ENCODE measurements around the gene ZNF385B.
"Not testable (repeated sequence)": the region's sequence is repeated elsewhere in the genome, so short reads cannot be mapped to it uniquely, and the experiment has no call there.

The ZNF385B gene

DNA sequence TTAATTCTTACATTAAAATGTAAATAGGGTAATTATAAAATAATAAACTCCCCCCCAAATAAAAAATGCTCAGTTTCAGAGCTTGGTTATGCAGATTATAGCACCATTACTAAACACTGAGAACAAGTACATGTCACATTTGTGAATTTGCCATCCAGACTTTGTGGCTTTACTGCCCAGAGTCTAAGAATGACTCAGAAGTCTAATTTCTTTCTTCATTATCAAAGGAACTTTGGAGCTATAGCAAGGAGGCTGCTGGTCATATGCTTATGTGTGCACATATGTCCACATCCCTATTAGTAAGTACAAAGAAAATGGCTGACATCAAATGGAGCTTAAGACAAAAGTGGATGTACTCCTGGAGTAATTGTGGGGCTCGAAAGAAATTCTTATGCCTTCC is 348.2 kb downstream of the ZNF385B start:
- no peak for DNase-seq (ENCODE audit: low read depth in 1 of 2, low spot score in 1 of 2)

DNA sequence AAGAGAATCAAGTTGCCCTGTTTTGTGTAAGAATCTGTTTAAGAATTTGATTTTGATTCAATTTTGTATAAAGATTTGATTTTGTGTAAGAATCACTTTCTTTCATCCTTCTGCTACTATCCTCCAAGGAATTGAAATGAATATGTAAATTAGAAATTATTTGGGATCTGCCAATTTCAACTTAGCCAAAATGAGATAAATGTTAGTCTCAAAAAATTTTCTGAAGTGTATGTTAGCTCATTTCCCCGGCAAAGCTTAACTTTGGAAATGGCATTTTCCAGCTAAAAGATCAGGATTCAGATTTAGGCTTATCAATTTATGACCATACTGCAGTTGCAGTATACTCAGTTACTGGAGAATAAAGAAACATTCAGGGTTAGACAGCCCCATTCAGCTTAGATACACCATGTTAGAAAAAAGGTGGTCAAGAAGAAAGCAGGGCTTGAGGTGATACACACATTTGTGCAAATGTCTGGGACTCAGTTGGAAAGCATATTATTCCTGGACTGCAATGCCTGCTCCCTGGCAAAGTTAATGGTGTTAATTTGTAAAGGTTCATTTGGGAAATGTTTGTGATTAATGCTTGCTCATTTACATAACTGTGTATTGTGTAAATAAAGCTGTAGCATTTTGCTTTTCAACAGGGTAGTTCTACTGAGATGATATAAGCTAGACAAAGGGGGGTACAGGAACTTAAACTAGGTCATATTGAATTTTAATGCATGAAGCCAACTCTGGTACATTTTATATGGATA is 349.0 kb downstream of the ZNF385B start:
- no peak for DNase-seq (ENCODE audit: low read depth in 1 of 2, low spot score in 1 of 2)

DNA sequence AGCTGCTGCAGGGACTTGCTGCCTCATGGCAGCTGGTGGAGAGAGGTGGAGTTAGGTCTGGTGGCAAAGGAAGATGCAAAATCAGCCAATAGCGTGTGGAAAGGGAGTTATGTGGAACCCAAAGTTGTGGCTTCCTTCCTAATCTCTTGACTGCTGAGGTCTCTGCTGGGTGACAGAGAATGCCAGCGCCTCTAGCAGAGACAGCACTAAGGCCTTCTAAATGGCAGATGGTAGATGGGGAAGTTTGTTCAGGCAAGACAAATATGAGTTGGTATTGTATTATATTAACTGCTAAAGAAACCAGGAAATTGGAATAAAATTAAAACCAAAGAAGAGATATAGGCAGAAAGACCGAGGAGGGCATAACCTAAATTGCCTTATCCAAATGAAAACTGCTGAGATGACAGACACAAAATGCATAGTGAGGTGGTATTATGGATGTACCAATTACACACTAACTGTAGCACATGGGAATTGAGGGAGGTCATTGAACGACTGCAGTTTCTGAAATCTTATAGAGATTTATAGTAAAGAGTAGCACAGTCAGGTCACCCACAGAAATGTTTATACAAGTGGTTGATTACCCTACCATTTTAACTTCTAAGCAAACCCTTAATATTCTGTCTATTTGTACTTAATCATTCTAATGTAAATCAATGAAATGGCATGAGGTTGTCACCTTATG is 350.2 kb downstream of the ZNF385B start:
- DNase-seq (ENCODE audit: low read depth in 1 of 2, low spot score in 1 of 2) = no peak

DNA sequence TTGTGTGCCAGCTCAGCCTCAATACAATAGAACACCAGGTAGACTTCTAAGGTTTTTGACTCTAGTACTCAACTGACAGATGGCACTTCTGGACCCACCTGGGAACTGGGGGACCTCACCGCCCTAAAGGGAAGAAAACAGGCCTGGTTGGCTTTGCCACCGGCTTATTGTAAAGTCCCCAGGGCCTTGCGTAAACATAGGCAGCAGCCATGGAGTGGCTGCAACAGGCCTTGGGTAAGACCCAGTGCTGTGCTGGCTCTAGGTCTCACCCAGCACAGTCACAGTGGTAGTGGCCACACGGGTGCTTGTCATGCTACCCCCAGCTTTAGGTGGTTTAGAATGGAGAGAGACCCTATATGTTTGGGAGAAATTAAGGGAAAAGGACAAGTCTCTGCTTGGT is 366.1 kb downstream of the ZNF385B start:
- no peak for DNase-seq (ENCODE audit: low read depth in 1 of 2, low spot score in 1 of 2)

- no peak for DNase-seq (ENCODE audit: low read depth in 1 of 2, low spot score in 1 of 2)
Measured at GRCh38 chr2:179488563-179488962, 372.8 kb downstream of the ZNF385B start.

GRCh38 chr2:179487010-179487731 is 374.2 kb downstream of the ZNF385B start:
- DNase-seq (ENCODE audit: low read depth in 1 of 2, low spot score in 1 of 2) = no peak

GRCh38 chr2:179483131-179483530 is 378.3 kb downstream of the ZNF385B start:
- no peak for DNase-seq (ENCODE audit: low read depth in 1 of 2, low spot score in 1 of 2)

DNA sequence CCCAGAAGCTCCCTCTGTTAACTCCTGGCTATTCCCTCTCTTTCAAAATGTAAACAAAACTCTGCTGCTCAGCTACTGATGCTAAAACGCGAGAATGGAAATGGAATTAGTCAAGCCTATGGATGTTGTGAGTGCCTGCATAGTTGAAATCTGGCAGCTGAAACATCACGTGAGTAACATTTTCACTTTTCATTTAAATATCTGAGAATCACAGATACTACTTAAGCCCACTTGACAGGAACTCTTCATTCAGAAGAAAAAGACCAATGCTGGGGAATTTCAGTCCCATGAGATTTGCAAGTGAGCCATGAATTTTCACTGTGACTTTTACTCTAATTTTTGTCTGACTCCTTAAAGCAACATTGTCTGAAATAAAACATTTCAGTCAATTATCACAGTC is 381.5 kb downstream of the ZNF385B start:
- no peak for DNase-seq (ENCODE audit: low read depth in 1 of 2, low spot score in 1 of 2)

- DNase-seq (ENCODE audit: low read depth in 1 of 2, low spot score in 1 of 2) = no peak
Measured at GRCh38 chr2:179478771-179479170, 382.6 kb downstream of the ZNF385B start.

GRCh38 chr2:179470992-179471391 is 390.4 kb downstream of the ZNF385B start:
- no peak for DNase-seq (ENCODE audit: low read depth in 1 of 2, low spot score in 1 of 2)

DNA sequence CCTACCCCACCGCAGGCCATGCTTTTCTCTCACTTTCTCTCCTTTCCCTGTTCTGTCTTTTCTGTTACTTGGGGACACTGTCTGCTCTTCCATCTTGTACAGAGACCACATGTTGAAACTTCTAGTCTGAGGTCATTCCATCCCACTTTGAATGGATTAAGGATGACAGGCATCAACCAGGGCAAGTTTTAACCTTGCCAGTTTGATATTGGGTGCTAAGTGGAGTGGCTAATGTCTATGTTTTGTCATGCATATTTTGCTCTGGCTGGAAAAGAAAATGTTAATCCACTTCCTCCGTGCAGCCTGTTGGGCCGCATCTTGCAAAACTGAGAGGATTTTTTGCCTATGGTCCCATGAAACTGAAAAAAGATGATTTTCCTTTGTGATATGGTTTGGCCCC is 391.3 kb downstream of the ZNF385B start:
- DNase-seq (ENCODE audit: low read depth in 1 of 2, low spot score in 1 of 2) = no peak

DNA sequence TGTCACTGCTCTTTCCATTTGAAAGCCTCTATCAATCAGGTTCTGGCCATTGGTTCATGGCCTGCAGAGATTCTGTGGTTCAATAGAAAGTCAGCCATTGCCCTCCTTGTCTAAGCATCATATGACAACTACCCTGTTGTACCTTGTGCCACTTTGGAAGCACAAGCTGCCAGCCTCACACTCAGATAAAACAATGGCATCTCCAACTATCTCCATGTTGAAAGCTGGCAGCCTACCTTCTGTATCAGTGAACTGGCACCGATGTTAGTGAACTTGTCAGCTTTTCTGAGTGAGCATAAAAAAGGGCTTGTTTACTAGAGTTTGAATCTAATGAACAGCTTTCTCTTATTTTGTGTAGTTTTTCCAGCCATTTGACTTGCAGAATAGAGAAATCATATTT is 393.5 kb downstream of the ZNF385B start:
- DNase-seq (ENCODE audit: low read depth in 1 of 2, low spot score in 1 of 2) = no peak

- no peak for DNase-seq (ENCODE audit: low read depth in 1 of 2, low spot score in 1 of 2)
Measured at GRCh38 chr2:179467111-179467510, 394.3 kb downstream of the ZNF385B start.

DNA sequence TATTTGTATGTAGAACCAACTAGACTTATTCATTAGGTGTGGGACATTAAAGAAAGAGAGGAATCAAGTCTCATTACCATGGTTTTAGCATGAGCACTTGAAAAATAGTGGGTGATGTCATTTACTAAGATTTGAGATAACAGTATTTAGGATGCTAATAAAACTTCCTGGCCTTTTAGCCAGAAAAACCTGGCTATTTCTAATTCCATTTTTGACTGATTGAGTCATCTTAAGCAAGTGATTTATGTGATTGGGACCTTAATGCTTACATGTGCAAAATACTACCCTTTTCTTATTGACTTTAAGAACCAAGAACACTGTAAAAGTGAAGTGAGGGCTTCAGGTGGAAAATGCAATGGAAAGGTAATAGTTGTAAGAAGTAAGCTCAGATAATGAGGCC is 400.0 kb downstream of the ZNF385B start:
- no peak for DNase-seq (ENCODE audit: low read depth in 1 of 2, low spot score in 1 of 2)

DNA sequence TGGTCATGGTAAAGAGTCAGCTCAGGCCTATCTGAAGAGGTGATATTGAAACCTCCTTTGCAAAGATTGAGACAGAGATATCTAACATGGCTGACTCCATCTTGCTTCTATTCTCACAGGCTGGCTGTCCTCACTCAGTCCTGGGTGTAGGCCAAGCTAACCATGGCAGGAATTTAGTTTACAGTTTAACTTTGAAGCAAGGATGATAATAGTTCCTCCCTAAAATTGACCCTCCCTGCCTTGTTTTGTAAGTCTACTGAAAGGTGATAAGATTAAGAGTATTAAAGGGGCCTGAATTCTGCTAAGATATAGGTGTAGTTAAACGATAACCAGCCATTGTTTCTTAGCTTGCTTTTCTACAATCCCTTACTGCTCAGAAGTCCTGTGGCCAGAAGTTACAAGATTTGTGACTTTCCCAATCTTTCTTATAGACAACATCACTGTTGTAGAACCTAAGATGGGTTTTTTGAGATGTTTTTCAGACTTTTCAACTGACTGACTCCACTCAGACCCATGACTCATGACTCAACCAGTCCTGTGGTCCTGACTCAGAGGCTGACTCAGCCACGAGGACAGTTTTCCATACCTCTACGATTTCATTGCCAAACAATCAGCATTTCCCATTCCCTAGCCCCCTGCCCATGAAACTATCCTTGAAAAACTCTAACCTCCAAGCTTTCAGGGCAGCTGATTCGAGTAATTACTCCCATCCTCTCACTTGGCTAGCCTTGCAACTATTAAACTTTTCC is 401.1 kb downstream of the ZNF385B start:
- no peak for DNase-seq (ENCODE audit: low read depth in 1 of 2, low spot score in 1 of 2)

- not testable (repeated sequence) for DNase-seq (ENCODE audit: low read depth in 1 of 2, low spot score in 1 of 2)
Measured at GRCh38 chr2:179458113-179458512, 403.3 kb downstream of the ZNF385B start.

DNA sequence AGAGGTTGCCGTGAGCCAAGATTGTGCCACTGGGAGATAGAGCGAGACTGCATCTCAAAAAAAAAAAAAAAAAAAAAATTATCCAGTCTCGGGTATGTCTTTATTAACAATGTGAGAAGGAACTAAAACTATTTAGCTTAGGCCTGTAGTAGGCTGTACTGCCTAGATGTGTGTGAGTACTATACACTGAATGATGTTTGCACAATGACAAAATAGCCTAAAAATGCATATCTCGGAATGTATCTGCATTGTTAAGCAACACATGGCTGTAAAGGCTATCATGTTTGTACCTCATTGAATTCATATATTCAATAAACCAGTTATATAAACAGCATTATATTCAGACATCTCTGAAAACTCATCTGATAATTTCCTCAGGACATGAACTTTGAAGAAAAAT is 405.6 kb downstream of the ZNF385B start:
- DNase-seq (ENCODE audit: low read depth in 1 of 2, low spot score in 1 of 2) = no peak

DNA sequence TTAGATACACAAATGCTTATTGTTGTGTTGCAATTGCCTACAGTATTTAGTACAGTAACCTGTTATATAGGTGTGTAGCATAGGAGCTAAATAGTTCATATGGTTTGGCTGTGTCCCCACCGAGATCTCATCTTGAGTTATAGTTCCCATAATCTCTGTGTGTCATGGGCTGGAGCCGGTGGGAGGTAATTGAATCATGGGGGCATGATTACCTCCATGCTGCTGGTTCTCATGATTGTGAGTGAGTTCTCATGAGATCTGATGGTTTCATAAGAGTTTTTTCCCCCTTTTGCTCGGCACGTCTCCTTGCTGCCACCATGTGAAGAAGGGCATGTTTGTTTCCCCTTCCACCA is 406.3 kb downstream of the ZNF385B start:
- no peak for DNase-seq (ENCODE audit: low read depth in 1 of 2, low spot score in 1 of 2)

- no peak for DNase-seq (ENCODE audit: low read depth in 1 of 2, low spot score in 1 of 2)
Measured at GRCh38 chr2:179454443-179455171, 406.8 kb downstream of the ZNF385B start.

DNA sequence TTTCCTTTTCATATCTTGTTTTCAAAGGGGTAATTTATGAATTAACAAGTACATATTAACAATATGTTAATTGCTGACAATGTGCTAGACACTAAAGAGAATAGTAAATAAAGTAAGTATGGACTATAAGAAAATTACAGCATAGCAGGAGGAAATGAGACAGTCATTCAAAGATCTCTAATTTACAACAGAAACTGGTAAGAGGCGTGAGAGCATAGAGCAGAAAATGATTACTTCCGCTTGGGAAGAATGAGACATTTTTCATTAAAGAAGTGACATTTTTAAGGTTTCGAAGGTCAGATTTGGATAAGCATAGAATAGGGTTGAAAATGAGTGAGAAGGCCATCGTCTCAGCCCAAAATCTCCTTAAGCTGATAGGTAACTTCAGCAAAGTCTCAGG is 412.4 kb downstream of the ZNF385B start:
- no peak for DNase-seq (ENCODE audit: low read depth in 1 of 2, low spot score in 1 of 2)
